GM12878 (cell line): ENCODE data around the gene NDST3. TPM values are rescaled to one million over a fixed set of nuclear protein-coding genes. Genes with fewer than 3 reads are reported as not detected.

Experiments used
- ATAC-seq: fragments of 200-7000 bp; cut with Tn5 transposase; 3 replicates; pipeline ENCODE4 v1.9.1; 2020; ENCODE audit warnings: mild to moderate bottlenecking, moderate library complexity
- BruUV-seq: library from RNA; stranded (reverse); fragments of 400-500 nt; replicated peaks from 2 replicates; lab custom pipeline; 2021; lab: Mats Ljungman, UMichigan
- CTCF ChIA-PET: fragments of 300-600 bp; sonication (Branson Sonifier 250); formaldehyde crosslinking; extraction: SDS; loops from one replicate; lab custom pipeline; 2021; ENCODE audit warnings: inconsistent platforms; lab: Yijun Ruan, JAX
- POLR2A ChIA-PET: fragments of 350-600 bp; formaldehyde crosslinking; extraction: SDS; loops from one replicate; lab custom pipeline; 2021; ENCODE audit warnings: inconsistent platforms; lab: Charles Lee
- RAD21 ChIA-PET: fragments of 300-600 bp; sonication (Branson Sonifier 250); formaldehyde crosslinking; loops from one replicate; lab custom pipeline; 2023; ENCODE audit warnings: antibody characterized with exemption; ENCODE audit not compliant: unreplicated experiment; lab: Charles Lee
- SMC1A ChIA-PET: fragments of 300-600 bp; sonication (Branson Sonifier 250); formaldehyde crosslinking; loops from one replicate; lab custom pipeline; 2023; ENCODE audit not compliant: unreplicated experiment, uncharacterized antibody; lab: Charles Lee
- DNase-seq: peaks from one replicate; pipeline ENCODE4 v3.0.0-alpha.2; 2011; ENCODE audit warnings: low read depth, low spot score
- FAIRE-seq: peaks from 3 replicates; lab custom pipeline; 2011; peaks lifted over from hg19 to GRCh38; lab: Jason Lieb, UNC
- H2AFZ ChIP-seq: 2 replicates; pipeline ENCODE4 v1.6.0; 2011; ENCODE audit warnings: low read depth, low read length, control low read depth; ENCODE audit not compliant: control insufficient read depth
- H3K27ac ChIP-seq: 2 replicates; pipeline ENCODE4 v1.5.1; 2011; ENCODE audit warnings: control low read depth; ENCODE audit not compliant: control insufficient read depth, insufficient read depth
- H3K27me3 ChIP-seq, 2 experiments: replicated peaks in 1 of 2; 2 replicates each; pipeline versions ENCODE4 v1.6.0 to v1.6.1; 2011; ENCODE audit warnings: low read length in 1 of 2; ENCODE audit not compliant: control insufficient read depth in 2 of 2, insufficient read depth in 2 of 2
- H3K36me3 ChIP-seq, 2 experiments: 2 replicates each; pipeline ENCODE4 v1.5.1; 2011; ENCODE audit warnings: low read length in 1 of 2; ENCODE audit not compliant: control insufficient read depth in 2 of 2, insufficient read depth in 2 of 2
- H3K4me1 ChIP-seq: 2 replicates; pipeline ENCODE4 v1.6.1; 2011; ENCODE audit warnings: mild to moderate bottlenecking, low read length, moderate library complexity, mixed read lengths; ENCODE audit not compliant: control insufficient read depth, insufficient read depth
- H3K4me2 ChIP-seq: 2 replicates; pipeline ENCODE4 v1.6.0; 2011; ENCODE audit warnings: control low read depth; ENCODE audit not compliant: control insufficient read depth, insufficient read depth
- H3K4me3 ChIP-seq: fragments of 200-600 bp; sonication (generic); 2 replicates; pipeline ENCODE4 v1.5.1; 2016
- H3K79me2 ChIP-seq: 2 replicates; pipeline ENCODE4 v1.6.0; 2011; ENCODE audit warnings: low read length; ENCODE audit not compliant: control insufficient read depth, insufficient read depth
- H3K9ac ChIP-seq: 2 replicates; pipeline ENCODE4 v1.8.0; 2011; ENCODE audit warnings: low read length, control low read depth, mixed read lengths; ENCODE audit not compliant: control insufficient read depth, insufficient read depth
- H3K9me3 ChIP-seq: replicated peaks from 3 replicates; pipeline ENCODE4 v1.5.1; 2011; ENCODE audit warnings: mild to moderate bottlenecking, low read length; ENCODE audit not compliant: control insufficient read depth, insufficient read depth
- H4K20me1 ChIP-seq: 2 replicates; pipeline ENCODE4 v1.6.0; 2011; ENCODE audit not compliant: control insufficient read depth, insufficient read depth
- CBFB ChIP-seq: IDR thresholded peaks from 2 replicates; pipeline ENCODE4 v1.6.1; 2016; ENCODE audit warnings: antibody characterized with exemption, low read depth
- CHD4 ChIP-seq: fragments of 200-600 bp; sonication (generic); IDR thresholded peaks from 2 replicates; pipeline ENCODE4 v1.6.1; 2016; ENCODE audit warnings: mild to moderate bottlenecking
- KAT2A ChIP-seq: conservative IDR thresholded peaks from 2 replicates; pipeline ENCODE4 v1.6.1; 2011; ENCODE audit warnings: low read depth, low read length; ENCODE audit not compliant: control insufficient read depth
- MEF2A ChIP-seq: IDR thresholded peaks from 2 replicates; pipeline ENCODE4 v1.6.1; 2011; ENCODE audit warnings: low read depth, mild to moderate bottlenecking, low read length, moderate library complexity; ENCODE audit not compliant: insufficient read depth
- RBBP5 ChIP-seq: fragments of 200-600 bp; sonication (generic); conservative IDR thresholded peaks from 2 replicates; pipeline ENCODE4 v1.6.1; 2016
- STAT1 ChIP-seq: fragments of 450-650 bp; conservative IDR thresholded peaks from 2 replicates; pipeline ENCODE4 v1.6.1; 2014; ENCODE audit warnings: antibody characterized with exemption, mild to moderate bottlenecking
- WGBS: methylation state at CpG from one replicate; pipeline ENCODE4 v1.1.6; 2016; ENCODE audit warnings: low lambda C conversion rate; ENCODE audit not compliant: insufficient replicate concordance, insufficient coverage; ENCODE audit errors: missing lambda C conversion rate; 5-methylcytosine and 5-hydroxymethylcytosine counted together
- in situ Hi-C: fragments of 300-500 bp; cut with MboI; formaldehyde crosslinking; loops from 9 replicates; pipeline ENCODE4 v1.14.3; 2018; ENCODE audit warnings: mixed read lengths
- intact Hi-C: fragments of 100-400 bp; cut with micrococcal nuclease; formaldehyde crosslinking; loops from one replicate; pipeline ENCODE4 v1.14.2; 2022; ENCODE audit not compliant: unreplicated experiment
- polyA plus RNA-seq, 11 experiments: library from polyadenylated mRNA; depleted of rRNA in 4 of 11; unstranded in 6 of 11; stranded (reverse) in 5 of 11; fragments of >200 nt; fragmentation: Nextera tagmentation in 4 of 11; fragmentation: Illumina TruSeq in 1 of 11; extraction: Ambion mirVana in 4 of 11; extraction: Trizol in 1 of 11; gene quantifications; 1 replicate in 1 of 11; 2 replicates in 10 of 11; pipeline versions ENCODE4 v1.2.1 to v1.2.3, GENCODE V29; 2011 to 2016; ENCODE audit warnings: inconsistent platforms in 2 of 11, missing spikeins in 2 of 11, low read depth in 1 of 11
- total RNA-seq, 4 experiments: library from RNA; depleted of rRNA in 3 of 4; stranded (reverse); fragments of >200 nt in 3 of 4; fragmentation: Illumina TruSeq in 1 of 4; extraction: Trizol in 1 of 4; gene quantifications; 2 replicates each; pipeline versions ENCODE4 v1.2.1 to v1.2.3, GENCODE V29; 2013 to 2021
- TF ChIP-seq, protein P1 (sequence below): IDR thresholded peaks from 2 replicates; pipeline ENCODE4 v1.6.1; 2011; ENCODE audit warnings: mild to moderate bottlenecking, low read depth, low read length, moderate library complexity; ENCODE audit not compliant: insufficient replicate concordance
- TF ChIP-seq, protein P2 (sequence below): fragments of 450-650 bp; IDR thresholded peaks from 2 replicates; pipeline ENCODE4 v1.6.1; 2014; ENCODE audit warnings: mild to moderate bottlenecking

Gene NDST3
- total and polyA plus RNA-seq, 10 of the 15 experiments (the other 5 are each of a cell fraction or from before 2014, with no cell fraction given) = 0.03 TPM; not detected in 8

- no peak overlapping the region for H2AFZ ChIP-seq
- WGBS = 0% methylated on average over 1 of the region's 1 CpG
These were observed 46.8 kb upstream of the NDST3 start for GRCh38 chr4:117987464-117987863.

More at GRCh38 chr4:117987464-117987863, 46.8 kb upstream of the NDST3 start:
- ATAC-seq = no peak
- Histone ChIP-seq H3K4me2 (no peak overlapping the region), H3K9ac (no peak overlapping the region), H3K79me2 (no peaks in the 10 kb centered on the region), H3K9me3 (no peaks in the 10 kb centered on the region), H3K36me3 (no peaks in the 10 kb centered on the region), H4K20me1 (no peaks in the 10 kb centered on the region), H3K27ac (no peak overlapping the region), H3K4me1 (no peaks in the 10 kb centered on the region), H3K27me3 (no peaks in the 10 kb centered on the region), H3K4me3 (no peak overlapping the region)
- no TSS peak for BruUV-seq
- intact Hi-C loops = no loop called here
- in situ Hi-C loops = loop anchor here (10.0 kb wide), 1 partner anchor 57 kb away; no protein-coding TSS in a partner anchor
- ChIA-PET SMC1A (no interaction called here), CTCF (interaction anchor here (1.0 to 1.5 kb wide), 2 partner anchors 9 to 22 kb away, joined by 3 read pairs; no protein-coding TSS in a partner anchor), POLR2A (no interaction called here), RAD21 (interaction anchor here (0.6 kb wide), 1 partner anchor 182 kb away, joined by 5 read pairs; no protein-coding TSS in a partner anchor)
- TF ChIP-seq CBFB = no peak
- TF ChIP-seq, protein P1, sequence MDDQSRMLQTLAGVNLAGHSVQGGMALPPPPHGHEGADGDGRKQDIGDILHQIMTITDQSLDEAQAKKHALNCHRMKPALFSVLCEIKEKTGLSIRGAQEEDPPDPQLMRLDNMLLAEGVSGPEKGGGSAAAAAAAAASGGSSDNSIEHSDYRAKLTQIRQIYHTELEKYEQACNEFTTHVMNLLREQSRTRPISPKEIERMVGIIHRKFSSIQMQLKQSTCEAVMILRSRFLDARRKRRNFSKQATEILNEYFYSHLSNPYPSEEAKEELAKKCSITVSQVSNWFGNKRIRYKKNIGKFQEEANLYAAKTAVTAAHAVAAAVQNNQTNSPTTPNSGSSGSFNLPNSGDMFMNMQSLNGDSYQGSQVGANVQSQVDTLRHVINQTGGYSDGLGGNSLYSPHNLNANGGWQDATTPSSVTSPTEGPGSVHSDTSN = no peak
- no peak for TF ChIP-seq RBBP5
- TF ChIP-seq, protein P2, sequence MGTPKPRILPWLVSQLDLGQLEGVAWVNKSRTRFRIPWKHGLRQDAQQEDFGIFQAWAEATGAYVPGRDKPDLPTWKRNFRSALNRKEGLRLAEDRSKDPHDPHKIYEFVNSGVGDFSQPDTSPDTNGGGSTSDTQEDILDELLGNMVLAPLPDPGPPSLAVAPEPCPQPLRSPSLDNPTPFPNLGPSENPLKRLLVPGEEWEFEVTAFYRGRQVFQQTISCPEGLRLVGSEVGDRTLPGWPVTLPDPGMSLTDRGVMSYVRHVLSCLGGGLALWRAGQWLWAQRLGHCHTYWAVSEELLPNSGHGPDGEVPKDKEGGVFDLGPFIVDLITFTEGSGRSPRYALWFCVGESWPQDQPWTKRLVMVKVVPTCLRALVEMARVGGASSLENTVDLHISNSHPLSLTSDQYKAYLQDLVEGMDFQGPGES = no peak
- TF ChIP-seq STAT1 = no peak
- TF ChIP-seq KAT2A = no peak
- no peak for TF ChIP-seq CHD4
- TF ChIP-seq MEF2A = no peak
- no peak for FAIRE-seq
- no peak for DNase-seq
